NCI-H128 (cell line): ENCODE measurements around the gene VAV3.

Experiments
- DNase-seq: peaks from one replicate; lab custom pipeline; 2025; ENCODE audit not compliant: unreplicated experiment; lab: John Stamatoyannopoulos, UW

Gene VAV3

DNA sequence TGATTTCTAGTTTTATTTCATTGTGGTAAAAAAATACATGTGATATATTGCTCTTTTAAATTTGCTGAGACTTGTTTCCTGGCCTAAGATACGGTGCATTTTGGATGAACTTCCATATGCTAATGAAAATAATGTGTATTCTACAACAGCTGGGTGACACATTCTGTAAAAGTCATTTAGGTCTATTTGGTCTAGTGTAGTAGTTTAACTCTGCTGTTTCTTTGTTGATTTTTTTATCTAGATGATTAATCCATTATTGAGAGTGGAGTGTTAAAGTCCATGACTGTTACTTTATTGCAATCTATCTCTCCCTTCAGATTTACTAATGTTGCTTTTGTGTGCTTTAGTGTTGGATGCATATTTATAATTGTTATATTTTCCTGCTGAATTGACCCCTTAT, 161.4 kb downstream of the VAV3 start:
- DNase-seq, result no peak

DNA sequence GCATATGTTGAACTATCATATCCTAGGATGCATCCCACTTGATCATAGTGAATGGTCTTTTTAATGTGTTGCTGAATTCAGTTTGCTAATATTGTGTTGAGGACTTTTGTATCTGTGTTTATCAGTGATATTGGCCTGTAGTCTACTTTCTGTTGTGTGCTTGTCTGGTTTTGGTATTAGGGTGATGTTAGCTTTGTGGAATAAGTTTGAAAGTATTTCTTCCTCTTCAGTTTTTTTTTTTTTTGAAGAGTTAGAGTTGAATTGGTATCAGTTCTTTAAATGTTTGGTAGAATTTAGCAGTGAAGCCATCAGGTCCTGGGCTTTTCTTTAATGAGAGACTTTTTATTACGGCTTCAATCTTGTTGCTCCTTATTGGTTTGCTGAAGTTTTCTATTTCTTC, 162.3 kb downstream of the VAV3 start:
- no peak for DNase-seq

GRCh38 chr1:107795994-107796393, 169.0 kb downstream of the VAV3 start:
- no peak for DNase-seq

- no peak for DNase-seq
These were observed 169.5 kb downstream of the VAV3 start for GRCh38 chr1:107795441-107795840.

GRCh38 chr1:107794571-107794970, 170.4 kb downstream of the VAV3 start:
- DNase-seq, result no peak

DNA sequence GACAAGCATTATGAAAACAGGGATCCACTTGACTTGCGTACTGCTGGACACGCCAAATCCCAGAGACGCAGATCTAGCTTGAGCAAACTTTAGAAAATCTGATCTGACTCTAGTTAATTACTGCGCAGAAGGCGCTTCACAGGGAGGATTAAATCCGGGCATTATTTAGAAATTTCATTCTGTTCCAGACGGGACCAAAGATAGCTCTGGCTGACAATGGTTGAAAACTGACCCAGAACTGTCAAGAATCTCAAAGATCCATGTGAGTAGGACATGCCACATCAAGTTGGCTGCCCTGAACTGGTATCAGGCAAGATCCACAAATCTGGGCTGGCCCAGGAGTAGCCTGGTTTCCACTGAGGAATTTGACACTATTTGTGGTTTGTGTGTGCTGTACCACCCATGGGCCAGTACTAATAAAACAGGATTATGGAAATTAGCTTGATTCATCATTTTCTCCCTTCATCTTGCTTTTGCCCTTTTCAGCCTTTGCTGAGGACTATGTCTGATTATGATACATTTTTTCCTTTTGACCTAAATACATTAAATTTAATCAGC, 171.0 kb downstream of the VAV3 start:
- DNase-seq, result no peak

GRCh38 chr1:107791348-107791747, 173.6 kb downstream of the VAV3 start:
- DNase-seq, result no peak

DNA sequence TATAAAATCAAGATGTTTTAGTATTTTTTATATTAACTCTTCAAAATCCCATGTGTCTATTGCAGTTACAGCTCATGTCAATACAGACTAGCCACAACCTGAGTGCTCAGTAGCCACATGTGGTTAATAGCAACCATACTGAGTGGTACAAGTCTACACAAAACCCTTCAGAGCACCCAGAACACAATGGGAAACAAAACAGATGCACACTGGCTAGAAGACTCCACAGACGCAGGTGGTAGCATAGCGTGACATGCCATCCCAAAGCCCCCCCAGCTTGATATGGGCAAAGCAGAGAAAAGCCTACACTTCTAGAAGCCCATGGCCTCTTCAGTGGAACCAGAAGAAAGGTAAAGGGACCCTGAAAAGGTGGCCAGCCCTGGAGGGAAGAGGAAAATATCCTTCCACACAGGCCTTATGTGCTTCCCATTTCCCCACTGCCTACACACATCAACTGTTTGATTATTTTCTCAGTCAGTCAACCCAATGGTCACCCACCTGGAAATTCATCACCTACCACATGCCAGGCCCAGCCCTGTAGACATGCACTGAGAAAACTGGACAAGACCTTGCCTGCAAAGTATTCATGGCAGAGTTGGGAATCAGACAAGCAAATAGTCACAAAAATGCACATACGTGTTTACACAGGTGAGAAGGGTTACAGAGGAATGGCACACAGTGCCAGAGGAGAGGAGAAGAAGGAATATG, 175.0 kb downstream of the VAV3 start:
- DNase-seq, result no peak

DNA sequence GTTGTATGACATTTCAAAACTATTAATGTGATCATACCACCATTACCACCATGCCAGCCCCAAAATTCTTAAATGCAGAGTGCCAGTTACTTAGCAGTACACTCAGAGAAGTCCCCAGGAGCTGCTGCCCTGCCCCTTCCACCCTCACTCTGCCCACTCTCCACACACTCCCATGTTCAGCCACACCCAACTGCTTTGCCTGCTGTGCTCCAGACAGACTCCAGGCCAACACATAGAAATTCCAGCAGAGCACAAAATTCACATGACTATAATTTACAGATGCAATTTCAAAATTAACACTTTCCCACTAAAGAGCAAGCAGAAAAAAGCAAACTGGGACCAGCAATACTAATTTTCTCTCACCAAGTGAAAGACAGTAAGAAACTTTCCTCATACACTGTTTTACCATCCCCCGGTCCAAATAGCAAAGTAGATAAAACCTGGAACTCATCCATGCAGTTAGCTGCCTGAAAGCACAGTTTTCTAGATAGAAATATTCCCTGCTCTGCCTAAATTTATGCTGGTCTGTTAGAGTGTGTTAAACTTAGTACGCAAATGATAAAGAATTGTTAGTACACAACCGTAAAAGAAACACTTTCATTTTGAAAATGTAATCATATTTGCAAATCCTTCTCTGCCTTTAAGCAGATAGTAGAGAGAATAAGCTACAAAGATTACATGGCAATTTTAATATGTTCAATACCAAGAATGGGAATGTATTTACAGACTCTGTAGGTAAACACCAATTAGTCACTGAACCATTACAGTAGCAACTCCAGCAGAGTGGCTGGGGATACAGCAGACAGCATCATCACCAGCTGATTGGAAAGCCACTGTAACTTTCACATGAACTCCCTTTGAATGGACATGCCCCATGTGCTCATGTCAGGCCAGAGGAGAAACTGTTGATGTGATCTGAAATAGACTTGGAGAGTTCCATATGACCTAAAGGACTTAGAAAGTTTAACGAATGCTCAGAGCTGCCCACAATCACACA, 176.5 kb downstream of the VAV3 start:
- no peak for DNase-seq

GRCh38 chr1:107787299-107787698, 177.7 kb downstream of the VAV3 start:
- DNase-seq, result peak; percentile 35

DNA sequence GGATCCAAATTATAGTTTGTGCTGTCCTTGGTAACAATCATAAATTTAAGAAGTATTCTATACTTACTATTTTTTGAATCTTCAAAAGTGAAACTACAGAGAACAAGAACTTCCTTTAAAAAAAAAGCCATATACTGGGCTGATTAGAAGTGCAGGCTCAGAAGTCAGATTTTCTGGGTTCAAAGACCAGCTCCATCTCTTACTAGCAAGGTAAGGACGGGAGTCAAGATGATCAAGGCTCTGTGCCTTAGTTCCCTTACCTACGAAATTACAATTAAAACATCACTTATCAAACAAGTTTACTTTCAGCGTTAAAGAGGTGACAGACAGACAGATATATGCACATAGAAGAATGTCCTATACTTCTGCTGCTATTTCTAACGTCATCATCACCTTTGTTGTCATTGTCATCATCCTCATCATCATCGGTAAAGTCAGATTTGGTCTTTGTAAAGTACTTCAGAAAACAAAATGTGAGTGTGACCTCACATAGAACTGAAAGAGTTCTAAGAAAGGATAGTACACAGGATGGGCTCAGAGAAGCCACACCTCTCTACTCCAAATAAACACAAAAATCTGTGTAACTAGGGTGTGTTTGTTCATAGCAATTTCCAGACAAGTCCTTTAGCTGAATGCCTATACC, 178.7 kb downstream of the VAV3 start:
- DNase-seq, result no peak

GRCh38 chr1:107785496-107786202, 179.3 kb downstream of the VAV3 start:
- DNase-seq, result no peak

- no peak for DNase-seq
These were observed 182.6 kb downstream of the VAV3 start for GRCh38 chr1:107782217-107782845.

- no peak for DNase-seq
These were observed 183.7 kb downstream of the VAV3 start for GRCh38 chr1:107781245-107781644.

- no peak for DNase-seq
These were observed 187.3 kb downstream of the VAV3 start for GRCh38 chr1:107777664-107778047.

DNA sequence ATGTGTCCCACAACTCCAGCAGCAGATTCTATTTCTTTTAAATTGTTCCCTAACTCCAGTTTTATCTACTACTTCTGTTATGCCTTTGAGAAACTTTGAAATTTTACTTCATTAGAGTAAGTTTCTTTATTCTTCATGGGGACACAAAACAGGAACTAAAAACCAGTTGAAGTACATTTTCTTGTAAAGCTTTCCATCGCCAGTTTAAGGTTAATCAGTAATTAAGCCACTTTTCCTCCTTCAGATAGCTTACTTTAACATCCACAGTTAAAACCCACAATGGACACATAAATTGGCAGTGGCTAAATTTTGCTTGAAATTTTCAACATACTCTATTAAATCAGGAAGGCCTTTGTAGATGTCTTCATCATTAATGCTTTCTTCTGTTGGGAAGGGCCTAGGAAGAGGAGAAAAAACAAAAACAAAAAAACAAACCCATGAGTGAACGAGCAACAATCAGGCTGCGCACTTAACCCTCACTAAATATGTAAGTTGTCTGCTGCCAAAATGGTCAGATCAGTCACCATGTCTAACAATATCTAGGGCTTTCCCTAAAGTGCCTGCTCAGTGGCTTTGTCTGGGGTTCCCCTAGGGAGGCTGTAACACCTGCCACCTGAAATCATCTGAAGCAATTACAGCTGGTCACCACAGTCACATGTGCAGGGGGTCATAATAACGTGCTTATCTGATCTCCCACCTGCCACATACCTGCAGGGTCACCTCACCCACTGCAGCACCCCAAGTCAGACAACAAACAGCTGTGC, 187.9 kb downstream of the VAV3 start:
- peak; percentile 34 for DNase-seq

- DNase-seq, result no peak
These were observed 193.6 kb downstream of the VAV3 start for GRCh38 chr1:107771377-107771776.

GRCh38 chr1:107767156-107767582, 197.8 kb downstream of the VAV3 start:
- DNase-seq, result no peak

- DNase-seq, result no peak
These were observed 198.4 kb downstream of the VAV3 start for GRCh38 chr1:107766533-107766932.
